Glutamatergic neuron (in vitro differentiated cells): ENCODE measurements around the gene CTDSPL. TPM values are rescaled to one million over a fixed set of nuclear protein-coding genes. Genes with fewer than 3 reads are reported as not detected.
"Not testable (repeated sequence)": the region's sequence is repeated elsewhere in the genome, so short reads cannot be mapped to it uniquely, and the experiment has no call there.

Experiments
- DNase-seq: peaks from one replicate; pipeline ENCODE4 v3.0.0; 2022
- H3K27ac Mint-ChIP-seq: one replicate; pipeline ENCODE4 v1.8.0; 2020; ENCODE audit warnings: mild to moderate bottlenecking, mixed read lengths, inconsistent platforms; ENCODE audit not compliant: unreplicated experiment
- H3K27me3 Mint-ChIP-seq: one replicate; pipeline ENCODE4 v1.8.0; 2020; ENCODE audit warnings: mild to moderate bottlenecking, moderate library complexity, mixed read lengths, inconsistent platforms; ENCODE audit not compliant: unreplicated experiment
- H3K36me3 Mint-ChIP-seq: one replicate; pipeline ENCODE4 v1.8.0; 2020; ENCODE audit warnings: mild to moderate bottlenecking, mixed read lengths, inconsistent platforms; ENCODE audit not compliant: unreplicated experiment
- H3K4me1 Mint-ChIP-seq: one replicate; pipeline ENCODE4 v1.8.0; 2020; ENCODE audit warnings: mild to moderate bottlenecking, low read depth, mixed read lengths, inconsistent platforms; ENCODE audit not compliant: unreplicated experiment
- H3K4me3 Mint-ChIP-seq: one replicate; pipeline ENCODE4 v1.8.0; 2020; ENCODE audit warnings: mild to moderate bottlenecking, mixed read lengths, inconsistent platforms; ENCODE audit not compliant: unreplicated experiment
- H3K9me3 Mint-ChIP-seq: one replicate; pipeline ENCODE4 v1.8.0; 2020; ENCODE audit warnings: mild to moderate bottlenecking, moderate library complexity, mixed read lengths, inconsistent platforms; ENCODE audit not compliant: unreplicated experiment
- CTCF ChIP-seq: fragments of 200-600 bp; sonication (generic); IDR thresholded peaks from one replicate; pipeline ENCODE4 v1.5.0; 2021; ENCODE audit not compliant: partially characterized antibody, unreplicated experiment
- total RNA-seq: library from RNA; stranded (reverse); fragmentation: NEBNext Ultra II Directional; extraction: Animal tissue kit (Norgen Biotek cat#: 25700); gene quantifications from one replicate; pipeline ENCODE4 v1.2.1, GENCODE V29; 2021; ENCODE audit not compliant: unreplicated experiment

The CTDSPL gene
- total RNA-seq, 1 donor from 2014 or later: 6.6 TPM

DNA sequence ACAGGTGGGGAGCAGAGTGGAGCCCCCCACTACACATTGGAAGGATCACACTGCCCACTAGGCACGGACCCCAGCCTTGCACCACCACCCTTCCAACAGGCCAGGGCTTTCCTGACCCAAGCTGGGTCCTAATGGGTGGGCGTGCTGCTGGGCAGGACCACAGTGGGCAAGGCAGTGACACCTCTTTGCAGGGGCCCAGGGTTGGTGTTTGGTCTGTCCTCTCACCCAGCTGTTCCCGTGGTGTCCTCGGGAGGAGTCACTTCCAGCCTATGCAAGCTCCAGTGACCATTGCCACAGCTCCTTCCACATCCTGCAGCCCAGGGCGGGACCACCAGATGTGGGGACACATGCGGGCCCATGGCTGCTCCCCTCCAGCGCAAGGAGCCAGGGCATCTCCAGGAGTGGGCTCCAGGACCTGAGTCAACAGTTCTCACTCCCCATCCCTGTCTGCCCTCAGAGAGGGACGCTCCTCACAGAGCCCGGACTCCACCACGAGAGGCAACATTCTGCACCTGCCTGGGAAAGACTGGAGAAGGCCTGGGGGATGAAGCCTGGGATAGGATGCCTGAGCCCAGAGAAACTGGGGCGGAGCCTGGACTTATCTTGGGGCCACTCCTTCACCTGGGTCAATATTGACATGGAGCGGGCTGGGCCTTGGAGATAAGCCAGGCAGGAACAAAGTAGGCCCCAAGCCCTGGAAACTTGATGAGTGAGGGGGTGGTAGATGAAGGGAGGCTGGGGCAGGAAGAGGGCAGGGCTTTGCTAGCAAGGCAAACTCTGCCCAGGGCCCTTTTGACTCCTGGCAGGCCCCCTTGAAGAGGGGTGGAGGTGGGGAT, 125.0 kb downstream of the CTDSPL start:
- H3K27me3 Mint-ChIP-seq: peaks cover 7% of the 10 kb centered on the region
- no peak overlapping the region for H3K27ac Mint-ChIP-seq

DNA sequence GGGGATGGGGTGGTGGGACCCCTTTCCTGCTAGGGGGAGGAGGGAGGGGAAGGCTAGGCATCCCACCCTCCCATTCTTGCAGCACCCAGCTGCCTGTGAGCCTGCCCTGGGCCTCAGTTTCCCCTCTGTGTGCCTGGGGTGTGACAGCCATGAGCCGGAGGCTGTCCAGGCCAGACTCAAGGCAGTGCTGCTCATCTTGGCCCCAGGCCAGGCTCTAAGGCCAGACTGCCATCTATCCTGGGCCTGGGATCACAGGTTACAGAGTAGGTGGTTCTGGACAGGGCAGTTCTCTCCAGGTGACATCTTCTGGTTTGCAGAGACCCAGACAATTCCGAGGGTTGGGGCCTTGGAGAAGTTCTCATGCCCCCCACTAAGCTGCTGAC, 125.6 kb downstream of the CTDSPL start:
- no peaks in the 10 kb centered on the region for H3K4me1 Mint-ChIP-seq
- H3K36me3 Mint-ChIP-seq: no peaks in the 10 kb centered on the region
- H3K9me3 Mint-ChIP-seq: no peaks in the 10 kb centered on the region
- peaks cover 7% of the 10 kb centered on the region for H3K27me3 Mint-ChIP-seq
- H3K4me3 Mint-ChIP-seq: no peak overlapping the region
- no peak overlapping the region for H3K27ac Mint-ChIP-seq
- no peak for DNase-seq
- no peak for TF ChIP-seq CTCF

More for the DNA sequence above, 125.0 kb downstream of the CTDSPL start:
- Mint-ChIP-seq H3K36me3 (no peaks in the 10 kb centered on the region), H3K4me3 (no peak overlapping the region), H3K4me1 (no peaks in the 10 kb centered on the region), H3K9me3 (no peaks in the 10 kb centered on the region)
- no peak for TF ChIP-seq CTCF
- no peak for DNase-seq

DNA sequence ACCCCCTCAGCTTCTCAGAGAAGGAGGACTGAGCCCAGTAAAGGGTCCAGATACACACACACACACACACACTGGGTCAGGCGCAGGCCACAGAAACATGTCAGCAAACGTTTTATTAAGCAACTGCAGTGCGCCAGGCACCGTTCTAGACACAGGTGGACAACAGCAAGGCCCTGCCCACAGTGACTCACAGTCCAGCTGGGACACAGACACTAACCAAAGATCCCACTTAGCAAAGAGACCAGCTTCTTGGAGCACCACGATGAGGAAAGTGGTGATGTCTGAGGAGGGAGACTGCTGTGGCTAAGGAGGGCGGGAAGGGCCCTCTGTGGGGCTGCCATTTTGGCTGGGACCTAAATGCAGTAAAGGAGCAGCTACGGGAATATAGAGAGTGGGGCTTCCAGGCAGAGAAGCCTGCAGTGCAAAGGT, 126.1 kb downstream of the CTDSPL start:
- Mint-ChIP-seq H3K4me1 (no peaks in the 10 kb centered on the region), H3K27ac (no peak overlapping the region), H3K27me3 (peaks cover 7% of the 10 kb centered on the region), H3K9me3 (no peaks in the 10 kb centered on the region), H3K4me3 (no peak overlapping the region), H3K36me3 (no peaks in the 10 kb centered on the region)
- DNase-seq: no peak
- no peak for TF ChIP-seq CTCF

DNA sequence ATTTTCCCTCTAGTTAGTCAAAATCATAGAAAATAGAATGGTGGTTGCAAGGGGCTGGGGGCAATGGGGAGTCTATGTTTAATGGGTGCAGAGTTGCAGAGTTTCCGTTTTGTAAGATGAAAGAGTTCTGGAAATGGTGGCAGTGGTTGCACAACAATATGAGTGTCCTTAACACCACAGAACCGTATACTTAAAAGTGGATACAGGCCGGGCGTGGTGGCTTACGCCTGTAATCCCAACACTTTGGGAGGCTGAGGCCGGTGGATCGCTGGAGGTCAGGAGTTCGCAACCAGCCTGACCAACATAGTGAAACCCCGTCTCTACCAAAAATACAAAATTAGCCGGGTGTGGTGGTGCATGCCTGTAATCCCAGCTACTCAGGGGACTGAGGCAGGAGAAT, 126.7 kb downstream of the CTDSPL start:
- H3K4me1 Mint-ChIP-seq, H3K36me3 Mint-ChIP-seq, H3K4me3 Mint-ChIP-seq, H3K27ac Mint-ChIP-seq, DNase-seq, H3K9me3 Mint-ChIP-seq, H3K27me3 Mint-ChIP-seq: not testable (repeated sequence)

GRCh38 chr3:37988931-37989525, 127.3 kb downstream of the CTDSPL start:
- no peak overlapping the region for H3K27ac Mint-ChIP-seq
- TF ChIP-seq CTCF: no peak
- peaks cover 7% of the 10 kb centered on the region for H3K27me3 Mint-ChIP-seq
- no peaks in the 10 kb centered on the region for H3K9me3 Mint-ChIP-seq
- no peaks in the 10 kb centered on the region for H3K4me1 Mint-ChIP-seq
- no peaks in the 10 kb centered on the region for H3K36me3 Mint-ChIP-seq
- H3K4me3 Mint-ChIP-seq: no peak overlapping the region
- no peak for DNase-seq
